ENCODE measurements around the gene OPN1LW. TPM values are rescaled to one million over a fixed set of nuclear protein-coding genes. Genes with fewer than 3 reads are reported as not detected.
"Not testable (repeated sequence)": the region's sequence is repeated elsewhere in the genome, so short reads cannot be mapped to it uniquely, and the experiment has no call there.

Gene OPN1LW
- total RNA-seq (not detected), polyA plus RNA-seq (not detected)
- long read RNA-seq, donor 1: 0 reads
- long read RNA-seq, donor 2: 0 reads
- long read RNA-seq, donor 3: 0 reads
- long read RNA-seq, donor 4: 0 reads
- long read RNA-seq, donor 5: 0 reads

DNA sequence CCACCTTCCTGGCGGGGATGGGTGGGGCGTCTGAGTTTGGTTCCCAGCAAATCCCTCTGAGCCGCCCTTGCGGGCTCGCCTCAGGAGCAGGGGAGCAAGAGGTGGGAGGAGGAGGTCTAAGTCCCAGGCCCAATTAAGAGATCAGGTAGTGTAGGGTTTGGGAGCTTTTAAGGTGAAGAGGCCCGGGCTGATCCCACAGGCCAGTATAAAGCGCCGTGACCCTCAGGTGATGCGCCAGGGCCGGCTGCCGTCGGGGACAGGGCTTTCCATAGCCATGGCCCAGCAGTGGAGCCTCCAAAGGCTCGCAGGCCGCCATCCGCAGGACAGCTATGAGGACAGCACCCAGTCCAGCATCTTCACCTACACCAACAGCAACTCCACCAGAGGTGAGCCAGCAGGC is at the start of gene OPN1LW:
OPN1LW (plus strand) TSS at position 234 of the 400 bp plus-strand sequence; CDS start at position 275, 41 bp downstream.
- not testable (repeated sequence) for H3K4me1 ChIP-seq (ENCODE audit: control insufficient read depth in 5 of 5, insufficient read depth in 5 of 5, low read length in 5 of 5); H3K4me3 ChIP-seq; ATAC-seq (ENCODE audit: insufficient read depth, low FRiP score); DNase-seq; H3K9ac ChIP-seq (ENCODE audit: insufficient read depth in 1 of 2, low read length in 2 of 2); H3K27me3 ChIP-seq (ENCODE audit: control insufficient read depth in 3 of 3, insufficient read depth in 3 of 3, low read length in 2 of 3); H3K27ac ChIP-seq (ENCODE audit: low read depth in 1 of 2, low read length in 1 of 2); H3K36me3 ChIP-seq (ENCODE audit: control insufficient read depth in 4 of 4, insufficient read depth in 4 of 4, low read length in 4 of 4); H3K9me3 ChIP-seq (ENCODE audit: control insufficient read depth in 4 of 4, insufficient read depth in 3 of 4, low read length in 3 of 4)
- WGBS, 2 donors: 92 to 96% methylated on average over 12 to 14 of the region's 15 CpGs

- Histone ChIP-seq H3K4me3 (no peak overlapping the region), H3K27me3 (ENCODE audit: control insufficient read depth in 3 of 3, insufficient read depth in 3 of 3, low read length in 2 of 3) (no peaks in the 10 kb centered on the region), H3K36me3 (ENCODE audit: control insufficient read depth in 4 of 4, insufficient read depth in 4 of 4, low read length in 4 of 4) (peaks cover 0 to 3% (median 0%) of the 10 kb centered on the region in 4 donors), H3K27ac (ENCODE audit: low read depth in 1 of 2, low read length in 1 of 2) (no peak overlapping the region), H3K4me1 (ENCODE audit: control insufficient read depth in 5 of 5, insufficient read depth in 5 of 5, low read length in 5 of 5) (peaks cover 0 to 23% (median 13%) of the 10 kb centered on the region in 5 donors), H3K9ac (ENCODE audit: insufficient read depth in 1 of 2, low read length in 2 of 2) (no peak overlapping the region), H3K9me3 (ENCODE audit: control insufficient read depth in 4 of 4, insufficient read depth in 3 of 4, low read length in 3 of 4) (peaks cover 0 to 11% (median 2%) of the 10 kb centered on the region in 4 donors)
- TF ChIP-seq, protein P1, sequence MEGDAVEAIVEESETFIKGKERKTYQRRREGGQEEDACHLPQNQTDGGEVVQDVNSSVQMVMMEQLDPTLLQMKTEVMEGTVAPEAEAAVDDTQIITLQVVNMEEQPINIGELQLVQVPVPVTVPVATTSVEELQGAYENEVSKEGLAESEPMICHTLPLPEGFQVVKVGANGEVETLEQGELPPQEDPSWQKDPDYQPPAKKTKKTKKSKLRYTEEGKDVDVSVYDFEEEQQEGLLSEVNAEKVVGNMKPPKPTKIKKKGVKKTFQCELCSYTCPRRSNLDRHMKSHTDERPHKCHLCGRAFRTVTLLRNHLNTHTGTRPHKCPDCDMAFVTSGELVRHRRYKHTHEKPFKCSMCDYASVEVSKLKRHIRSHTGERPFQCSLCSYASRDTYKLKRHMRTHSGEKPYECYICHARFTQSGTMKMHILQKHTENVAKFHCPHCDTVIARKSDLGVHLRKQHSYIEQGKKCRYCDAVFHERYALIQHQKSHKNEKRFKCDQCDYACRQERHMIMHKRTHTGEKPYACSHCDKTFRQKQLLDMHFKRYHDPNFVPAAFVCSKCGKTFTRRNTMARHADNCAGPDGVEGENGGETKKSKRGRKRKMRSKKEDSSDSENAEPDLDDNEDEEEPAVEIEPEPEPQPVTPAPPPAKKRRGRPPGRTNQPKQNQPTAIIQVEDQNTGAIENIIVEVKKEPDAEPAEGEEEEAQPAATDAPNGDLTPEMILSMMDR (IDR thresholded peaks at IDR 0.05; ENCODE audit: control extremely low read depth, extremely low read depth): no peak
- WGBS, 2 donors: 45 to 53% methylated on average over 6 of the region's 6 CpGs
- no peak for DNase-seq
- no peak for ATAC-seq (ENCODE audit: insufficient read depth, low FRiP score)
These were observed 49.2 kb upstream of the OPN1LW start for GRCh38 chrX:154094833-154095232.

- H3K27me3 ChIP-seq (ENCODE audit: control insufficient read depth in 3 of 3, insufficient read depth in 3 of 3, low read length in 2 of 3): no peaks in the 10 kb centered on the region
- peaks cover 0 to 23% (median 13%) of the 10 kb centered on the region in 5 donors for H3K4me1 ChIP-seq (ENCODE audit: control insufficient read depth in 5 of 5, insufficient read depth in 5 of 5, low read length in 5 of 5)
- peaks cover 0 to 3% (median 0%) of the 10 kb centered on the region in 4 donors for H3K36me3 ChIP-seq (ENCODE audit: control insufficient read depth in 4 of 4, insufficient read depth in 4 of 4, low read length in 4 of 4)
- TF ChIP-seq, protein P1 (IDR thresholded peaks at IDR 0.05; ENCODE audit: control extremely low read depth, extremely low read depth): no peak
- H3K4me3 ChIP-seq: peak overlapping the region; percentile 75
- 10 to 46% methylated on average over 26 to 31 of the region's 31 CpGs for WGBS, 2 donors
- DNase-seq (no peak), ATAC-seq (ENCODE audit: insufficient read depth, low FRiP score) (no peak)
- peaks cover 0 to 11% (median 2%) of the 10 kb centered on the region in 4 donors for H3K9me3 ChIP-seq (ENCODE audit: control insufficient read depth in 4 of 4, insufficient read depth in 3 of 4, low read length in 3 of 4)
- H3K27ac ChIP-seq (ENCODE audit: low read depth in 1 of 2, low read length in 1 of 2): peak overlapping the region; percentile 52 to 98
- H3K9ac ChIP-seq (ENCODE audit: insufficient read depth in 1 of 2, low read length in 2 of 2): peak overlapping the region in 1 of 2 donors; percentile 68
These were observed 47.7 kb upstream of the OPN1LW start for GRCh38 chrX:154096140-154097002.

DNA sequence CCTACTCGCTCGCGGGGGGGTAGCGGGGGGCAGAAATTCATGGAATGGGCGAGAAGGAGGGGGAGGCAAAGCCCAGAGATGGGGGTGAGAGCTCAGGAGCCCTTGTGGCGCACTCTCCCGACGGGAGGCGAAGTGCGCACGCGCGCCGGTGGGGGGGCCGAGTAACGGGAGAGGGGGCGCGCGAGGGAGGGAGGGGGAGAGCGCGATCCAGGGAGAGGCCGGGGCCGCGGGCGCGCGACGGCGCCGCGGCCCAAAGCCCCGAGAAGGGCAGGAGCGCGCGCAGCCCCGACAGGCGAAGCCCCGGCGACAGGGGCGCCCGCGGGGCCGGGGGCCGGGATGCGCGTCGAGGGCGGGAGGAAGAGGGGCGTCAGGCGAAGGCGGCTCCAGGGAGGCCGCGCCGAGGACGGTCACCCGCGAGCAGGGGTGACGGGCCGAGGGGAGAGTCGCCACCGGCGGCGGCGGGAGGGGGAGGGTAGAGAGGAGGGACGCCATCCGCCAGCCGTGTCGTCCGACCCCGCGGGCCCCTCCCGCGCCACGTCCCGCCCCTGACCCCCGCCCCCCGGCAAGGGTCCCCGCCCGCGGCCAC is 46.9 kb upstream of the OPN1LW start:
- peak; percentile 81 to 86 (median 82) for DNase-seq
- 28% methylated on average over 79 of the region's 80 CpGs; no CpG with 5 or more reads in 1 of the 2 donors for WGBS, 2 donors
- Histone ChIP-seq H3K27ac (ENCODE audit: low read depth in 1 of 2, low read length in 1 of 2) (peak overlapping the region; percentile 92 to 98), H3K4me3 (peak overlapping the region; percentile 75), H3K27me3 (ENCODE audit: control insufficient read depth in 3 of 3, insufficient read depth in 3 of 3, low read length in 2 of 3) (no peaks in the 10 kb centered on the region), H3K9ac (ENCODE audit: insufficient read depth in 1 of 2, low read length in 2 of 2) (peak overlapping the region in 1 of 2 donors; percentile 68), H3K36me3 (ENCODE audit: control insufficient read depth in 4 of 4, insufficient read depth in 4 of 4, low read length in 4 of 4) (no peaks in the 10 kb centered on the region), H3K4me1 (ENCODE audit: control insufficient read depth in 5 of 5, insufficient read depth in 5 of 5, low read length in 5 of 5) (peaks cover 0 to 22% (median 9%) of the 10 kb centered on the region in 5 donors), H3K9me3 (ENCODE audit: control insufficient read depth in 4 of 4, insufficient read depth in 3 of 4, low read length in 3 of 4) (peaks cover 0 to 11% (median 2%) of the 10 kb centered on the region in 4 donors)
- TF ChIP-seq, protein P1 (IDR thresholded peaks at IDR 0.05; ENCODE audit: control extremely low read depth, extremely low read depth): no peak
- ATAC-seq (ENCODE audit: insufficient read depth, low FRiP score): peak; percentile 37

All from lung (tissue), 16 donors.